Ureter (tissue), 1 donor: ENCODE results near the gene RTL10. TPM values are rescaled to one million over a fixed set of nuclear protein-coding genes. Genes with fewer than 3 reads are reported as not detected.

Source experiments
- DNase-seq: peaks from one replicate; pipeline ENCODE4 v3.0.0-alpha.2; 2020; ENCODE audit warnings: low spot score
- total RNA-seq: library from RNA; stranded (reverse); gene quantifications from one replicate; pipeline ENCODE4 v1.2.4, GENCODE V29; 2023
- donor health status: DM: yes; HTN: yes; CAD: no.

Gene RTL10
- total RNA-seq: 28.6 TPM

GRCh38 chr22:19854778-19855503 lies at the start of gene RTL10, which contains the start of gene GNB1L:
Gene RTL10 (minus strand): TSS chr22:19854874. CDS start chr22:19852261, 2,613 bp downstream.
Gene GNB1L (minus strand): TSS chr22:19854874. CDS start chr22:19821355, 33,519 bp downstream.
- DNase-seq: peak; percentile 97

GRCh38 chr22:19904174-19904856 lies 49.6 kb upstream of the RTL10 start:
- DNase-seq: no peak

- no peak for DNase-seq
These were observed 48.8 kb upstream of the RTL10 start for GRCh38 chr22:19903513-19903912.

GRCh38 chr22:19903031-19903430 lies 48.4 kb upstream of the RTL10 start:
- DNase-seq: no peak

GRCh38 chr22:19902245-19902715 lies 47.6 kb upstream of the RTL10 start:
- no peak for DNase-seq

GRCh38 chr22:19901577-19902244 lies 47.0 kb upstream of the RTL10 start:
- DNase-seq: no peak

- DNase-seq: no peak
These were observed 46.2 kb upstream of the RTL10 start for GRCh38 chr22:19900707-19901436.

- no peak for DNase-seq
These were observed 44.3 kb upstream of the RTL10 start for GRCh38 chr22:19898831-19899567.

- no peak for DNase-seq
These were observed 43.5 kb upstream of the RTL10 start for GRCh38 chr22:19898145-19898544.

GRCh38 chr22:19897726-19898125 lies 43.1 kb upstream of the RTL10 start:
- no peak for DNase-seq

GRCh38 chr22:19896665-19897355 lies 42.1 kb upstream of the RTL10 start:
- DNase-seq: no peak

- DNase-seq: no peak
These were observed 40.6 kb upstream of the RTL10 start for GRCh38 chr22:19895160-19895849.

GRCh38 chr22:19893363-19893762 lies 38.7 kb upstream of the RTL10 start:
- no peak for DNase-seq

- no peak for DNase-seq
These were observed 38.3 kb upstream of the RTL10 start for GRCh38 chr22:19892925-19893324.

GRCh38 chr22:19892257-19892879 lies 37.7 kb upstream of the RTL10 start:
- no peak for DNase-seq

- DNase-seq: no peak
These were observed 36.9 kb upstream of the RTL10 start for GRCh38 chr22:19891317-19892256.

GRCh38 chr22:19890502-19891316 lies 36.0 kb upstream of the RTL10 start:
- DNase-seq: no peak
